Amniotic epithelial cell (primary cell): ENCODE results near the gene KLRD1.
"Not testable (repeated sequence)": the region's sequence is repeated elsewhere in the genome, so short reads cannot be mapped to it uniquely, and the experiment has no call there.

Experiments
- DNase-seq: peaks from one replicate; pipeline ENCODE4 v3.0.0-alpha.2; 2010; ENCODE audit warnings: low read depth

The KLRD1 gene

DNA sequence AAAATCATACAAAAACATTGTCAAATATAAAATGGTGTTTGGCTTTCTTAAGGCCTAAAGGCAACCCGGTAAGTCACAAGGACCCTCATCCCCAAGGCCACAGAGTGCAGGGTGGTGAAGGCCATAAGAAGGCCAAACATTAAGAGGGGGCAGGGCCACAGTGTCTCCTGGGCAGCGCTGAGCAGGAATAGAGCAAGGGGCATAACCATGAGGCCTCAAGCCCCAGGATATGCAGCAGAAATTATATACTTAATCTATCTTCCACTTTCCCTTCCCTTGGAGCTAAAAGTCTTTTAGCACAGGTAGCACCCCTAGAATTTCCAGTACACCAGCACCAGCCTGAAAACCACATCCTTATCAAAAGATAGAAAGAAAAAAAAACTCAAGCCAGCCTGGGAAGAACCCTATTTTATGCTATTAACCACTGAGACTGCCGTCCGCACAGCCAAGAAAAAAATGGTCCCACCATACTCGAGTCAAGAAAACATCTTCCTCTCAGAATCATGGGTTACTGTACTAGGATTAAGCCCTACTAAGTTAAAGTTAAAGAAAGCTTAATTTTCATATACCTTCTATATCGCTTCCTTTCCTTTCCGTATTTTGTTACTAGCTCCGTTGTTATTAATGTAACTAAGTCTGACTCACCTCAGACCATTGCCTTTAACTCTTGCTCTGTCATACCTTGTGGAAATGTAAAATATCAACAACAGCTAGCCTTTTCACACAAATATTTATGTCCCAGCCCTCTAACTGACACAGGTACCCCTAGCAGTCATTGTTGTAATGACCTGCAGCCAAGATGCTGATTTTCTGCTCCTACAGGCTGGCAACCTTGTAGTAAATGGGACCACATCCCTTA is 62.1 kb downstream of the KLRD1 start:
- DNase-seq: no peak

DNA sequence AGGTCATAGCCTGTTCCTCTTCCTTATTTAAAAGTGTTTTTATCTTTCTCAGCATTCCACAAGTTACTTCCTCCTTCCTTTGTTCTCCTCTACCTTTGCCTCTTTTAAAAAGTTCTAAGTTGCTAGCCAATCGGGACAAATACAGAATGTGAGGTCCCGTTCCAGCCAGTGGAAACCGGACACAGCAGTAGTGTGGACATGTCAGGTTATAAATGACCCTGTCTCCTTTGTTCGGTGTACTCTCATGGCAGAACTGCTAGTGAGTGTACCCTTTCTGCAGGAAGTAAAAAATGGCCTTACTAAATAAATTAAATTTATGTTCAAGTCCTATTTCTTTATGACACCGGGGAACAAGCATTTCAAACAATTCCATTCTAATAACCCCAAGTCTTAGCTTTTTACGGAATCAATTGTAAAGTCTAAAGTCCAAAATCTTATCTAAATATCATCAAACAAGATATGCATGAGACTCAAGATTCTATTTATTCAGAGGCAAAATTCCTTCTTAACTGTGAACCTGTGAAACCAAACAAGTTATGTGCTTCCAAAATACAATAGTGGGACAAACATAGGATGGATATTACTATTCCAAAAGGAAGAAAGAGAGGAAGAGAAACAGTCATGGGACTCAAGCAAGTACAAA is 64.3 kb downstream of the KLRD1 start:
- DNase-seq: not testable (repeated sequence)

DNA sequence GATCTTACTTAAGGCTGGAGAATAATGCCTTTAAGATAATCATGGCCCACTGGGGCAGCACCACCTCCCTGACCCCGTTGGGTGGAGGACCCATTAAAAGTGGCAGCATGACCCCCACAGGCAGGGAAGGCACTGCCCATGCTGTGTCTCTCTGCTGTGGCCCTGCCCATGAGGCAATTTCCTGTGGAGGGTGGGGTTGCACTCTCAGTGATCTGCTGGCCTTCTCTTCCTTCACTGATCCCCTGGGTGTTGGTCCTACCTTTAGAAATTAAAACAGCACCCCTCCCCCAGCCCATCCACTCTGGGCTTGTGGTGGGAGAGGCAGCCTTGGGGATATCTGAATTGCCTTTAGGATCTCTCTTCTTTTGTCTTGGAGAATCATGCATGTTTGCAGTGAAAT is 64.9 kb downstream of the KLRD1 start:
- DNase-seq: no peak

DNA sequence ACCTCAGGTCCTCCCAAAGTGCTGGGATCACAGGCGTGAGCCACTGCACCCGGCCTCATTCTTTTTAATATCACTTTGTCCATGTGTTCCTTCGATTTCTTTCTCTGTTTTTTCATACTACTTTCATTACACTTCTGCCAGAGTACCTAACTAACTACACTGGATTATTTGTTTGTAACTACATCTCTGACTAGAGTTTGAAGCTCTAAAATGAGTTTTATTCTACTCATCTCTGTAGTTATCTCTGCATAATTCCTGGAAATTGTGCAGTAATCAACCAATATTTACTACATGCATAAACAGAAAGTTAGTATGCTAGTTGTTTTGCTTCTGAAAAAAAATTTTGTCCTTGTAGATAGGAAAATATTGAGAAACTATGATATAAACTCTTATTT is 67.0 kb downstream of the KLRD1 start:
- DNase-seq: no peak

DNA sequence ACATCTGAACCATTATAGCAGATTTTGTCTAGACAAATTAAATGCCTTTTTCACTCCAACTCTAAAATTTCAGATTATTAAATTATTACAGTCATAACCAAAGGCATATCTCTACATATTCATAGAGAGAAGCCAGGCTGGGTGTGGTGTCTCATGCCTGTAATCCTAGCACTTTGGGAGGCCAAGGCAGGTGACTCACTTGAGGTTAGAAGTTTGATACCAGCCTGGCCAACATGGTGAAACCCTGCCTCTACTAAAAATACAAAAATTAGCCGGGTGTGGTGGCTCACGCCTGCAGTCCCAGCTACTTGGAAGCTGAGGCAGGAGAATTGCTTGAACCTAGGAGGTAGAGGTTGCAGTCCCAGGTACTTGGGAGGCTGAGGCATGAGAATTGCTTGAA is 71.1 kb downstream of the KLRD1 start:
- DNase-seq: not testable (repeated sequence)
